Uterus (tissue), 2 donors: ENCODE measurements around the gene MYH10.

Experiments used
- POLR2A ChIP-seq, 2 donors: fragments of 450-650 bp; IDR thresholded peaks; one replicate each; pipeline ENCODE4 v1.6.1; 2016; ENCODE audit warnings: antibody characterized with exemption in 2 of 2, mild to moderate bottlenecking in 1 of 2, moderate library complexity in 1 of 2
- TF ChIP-seq, protein P1 (sequence below), 4 experiments: fragments of 200-600 bp in 2 of 4; fragments of 450-650 bp in 2 of 4; sonication (generic) in 2 of 4; IDR thresholded peaks; one replicate each; pipeline ENCODE4 v1.5.1; 2016 to 2019; ENCODE audit warnings: antibody characterized with exemption in 4 of 4, mild to moderate bottlenecking in 2 of 4, moderate library complexity in 1 of 4

DNA sequence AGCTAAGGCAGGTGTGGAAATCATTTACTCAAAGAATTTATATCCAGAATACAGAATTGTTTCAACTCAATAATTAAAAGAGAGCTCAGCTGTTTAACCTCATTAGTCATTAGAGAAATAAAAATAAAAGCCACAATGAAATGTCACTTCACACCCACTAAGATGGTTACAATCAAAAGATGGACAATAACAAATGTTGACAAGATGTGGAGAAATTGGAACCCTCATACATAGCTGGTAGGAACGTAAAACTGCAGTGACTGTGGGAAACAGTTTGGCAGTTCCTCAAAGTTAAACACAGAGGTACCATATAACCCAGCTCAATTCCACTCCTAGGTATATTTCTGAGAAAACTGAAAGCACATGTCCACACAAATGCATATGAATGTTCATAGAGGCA is 145.0 kb downstream of the MYH10 start:
- TF ChIP-seq POLR2A (IDR thresholded peaks at IDR 0.05) = no peak
- TF ChIP-seq, protein P1, sequence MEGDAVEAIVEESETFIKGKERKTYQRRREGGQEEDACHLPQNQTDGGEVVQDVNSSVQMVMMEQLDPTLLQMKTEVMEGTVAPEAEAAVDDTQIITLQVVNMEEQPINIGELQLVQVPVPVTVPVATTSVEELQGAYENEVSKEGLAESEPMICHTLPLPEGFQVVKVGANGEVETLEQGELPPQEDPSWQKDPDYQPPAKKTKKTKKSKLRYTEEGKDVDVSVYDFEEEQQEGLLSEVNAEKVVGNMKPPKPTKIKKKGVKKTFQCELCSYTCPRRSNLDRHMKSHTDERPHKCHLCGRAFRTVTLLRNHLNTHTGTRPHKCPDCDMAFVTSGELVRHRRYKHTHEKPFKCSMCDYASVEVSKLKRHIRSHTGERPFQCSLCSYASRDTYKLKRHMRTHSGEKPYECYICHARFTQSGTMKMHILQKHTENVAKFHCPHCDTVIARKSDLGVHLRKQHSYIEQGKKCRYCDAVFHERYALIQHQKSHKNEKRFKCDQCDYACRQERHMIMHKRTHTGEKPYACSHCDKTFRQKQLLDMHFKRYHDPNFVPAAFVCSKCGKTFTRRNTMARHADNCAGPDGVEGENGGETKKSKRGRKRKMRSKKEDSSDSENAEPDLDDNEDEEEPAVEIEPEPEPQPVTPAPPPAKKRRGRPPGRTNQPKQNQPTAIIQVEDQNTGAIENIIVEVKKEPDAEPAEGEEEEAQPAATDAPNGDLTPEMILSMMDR (IDR thresholded peaks at IDR 0.05) = no peak
